HCT116 (cell line): ENCODE data around the gene PKNOX2. TPM values are rescaled to one million over a fixed set of nuclear protein-coding genes. Genes with fewer than 3 reads are reported as not detected.

Experiments used
- ATAC-seq: fragments of 200-7000 bp; cut with Tn5 transposase; 2 replicates; pipeline ENCODE4 v1.9.1; 2020; ENCODE audit warnings: mild to moderate bottlenecking, moderate library complexity
- BruUV-seq: library from RNA; stranded (reverse); fragments of 400-500 nt; replicated peaks from 2 replicates; lab custom pipeline; 2021; lab: Mats Ljungman, UMichigan
- CTCF ChIA-PET: fragments of 300-600 bp; sonication (Branson Sonifier 250); formaldehyde crosslinking; loops from one replicate; lab custom pipeline; 2021; ENCODE audit warnings: antibody characterized with exemption; lab: Charles Lee
- POLR2A ChIA-PET: fragments of 300-600, 350-600 bp; sonication (Branson Sonifier 250); formaldehyde crosslinking; loops from one replicate; lab custom pipeline; 2021; ENCODE audit warnings: antibody characterized with exemption; lab: Charles Lee
- RAD21 ChIA-PET, 2 experiments: fragments of 300-600 bp; sonication (Branson Sonifier 250); formaldehyde crosslinking; loops; one replicate each; lab custom pipeline; 2023; ENCODE audit warnings: low total read pairs in 2 of 2; ENCODE audit not compliant: uncharacterized antibody in 2 of 2, unreplicated experiment in 2 of 2, low non-redundant PET in 1 of 2; lab: Charles Lee
- DNase-seq: peaks from one replicate; pipeline ENCODE4 v3.0.0-alpha.2; 2010; ENCODE audit warnings: low read depth, low spot score
- H2AFZ ChIP-seq: fragments of 200-600 bp; shearing (Covaris generic), sonication (generic); 2 replicates; pipeline ENCODE4 v1.6.1; 2017; ENCODE audit warnings: low read depth, mixed run types, mixed read lengths, antibody characterized with exemption, low read length; ENCODE audit not compliant: poor library complexity, severe bottlenecking
- H3K27ac ChIP-seq: 2 replicates; pipeline ENCODE4 v1.5.1; 2012; ENCODE audit warnings: low read depth, low read length
- H3K27me3 ChIP-seq: fragments of 200-600 bp; sonication (generic); 2 replicates; pipeline ENCODE4 v1.6.1; 2016; ENCODE audit warnings: mixed run types, low read length, mixed read lengths; ENCODE audit not compliant: insufficient read depth
- H3K36me3 ChIP-seq, 2 experiments: fragments of 200-500 bp in 1 of 2; fragments of 200-600 bp in 1 of 2; sonication (Bioruptor generic) in 1 of 2; sonication (generic) in 1 of 2; 2 replicates each; pipeline versions ENCODE4 v1.5.1 to v1.6.1; 2014 to 2016; ENCODE audit warnings: low read length in 2 of 2, inconsistent platforms in 1 of 2, mixed read lengths in 1 of 2, mixed run types in 1 of 2; ENCODE audit not compliant: insufficient read depth in 2 of 2, control insufficient read depth in 1 of 2
- H3K4me1 ChIP-seq, 2 experiments: fragments of 200-600 bp in 1 of 2; sonication (generic) in 1 of 2; 2 replicates each; pipeline versions ENCODE4 v1.5.1 to v1.6.1; 2012 to 2017; ENCODE audit warnings: low read length in 2 of 2, inconsistent platforms in 1 of 2, mild to moderate bottlenecking in 1 of 2, mixed read lengths in 1 of 2, mixed run types in 1 of 2, moderate library complexity in 1 of 2; ENCODE audit not compliant: insufficient read depth in 2 of 2, control insufficient read depth in 1 of 2
- H3K4me2 ChIP-seq: fragments of 200-600 bp; sonication (generic); 2 replicates; pipeline ENCODE4 v1.6.1; 2017; ENCODE audit warnings: mixed run types, low read length, mixed read lengths
- H3K4me3 ChIP-seq, 2 experiments: fragments of 200-600 bp in 1 of 2; sonication (generic) in 1 of 2; replicated peaks in 1 of 2; 2 replicates each; pipeline ENCODE4 v1.5.1; 2011 to 2016; ENCODE audit warnings: low read length in 2 of 2, control low read depth in 1 of 2, low read depth in 1 of 2, mild to moderate bottlenecking in 1 of 2, mixed read lengths in 1 of 2, mixed run types in 1 of 2
- H3K79me2 ChIP-seq: fragments of 200-600 bp; sonication (generic); 2 replicates; pipeline ENCODE4 v1.6.1; 2017; ENCODE audit warnings: mild to moderate bottlenecking, mixed run types, low read length, moderate library complexity, mixed read lengths; ENCODE audit not compliant: insufficient read depth
- H3K9ac ChIP-seq: fragments of 200-600 bp; sonication (generic); 2 replicates; pipeline ENCODE4 v1.6.1; 2016; ENCODE audit warnings: low read length, mixed read lengths
- H3K9me2 ChIP-seq: fragments of 200-600 bp; sonication (generic), shearing (Covaris generic); 2 replicates; pipeline ENCODE4 v1.6.1; 2017; ENCODE audit warnings: mixed run types, mild to moderate bottlenecking, moderate library complexity; ENCODE audit not compliant: insufficient read depth
- H3K9me3 ChIP-seq, 2 experiments: fragments of 200-500 bp in 1 of 2; fragments of 200-600 bp in 1 of 2; sonication (Bioruptor generic) in 1 of 2; sonication (generic) in 1 of 2; 2 replicates each; pipeline ENCODE4 v1.6.1; 2014 to 2017; ENCODE audit warnings: low read length in 2 of 2, mixed read lengths in 2 of 2, inconsistent platforms in 1 of 2, low read depth in 1 of 2, mild to moderate bottlenecking in 1 of 2, mixed run types in 1 of 2, moderate library complexity in 1 of 2; ENCODE audit not compliant: control insufficient read depth in 1 of 2, insufficient read depth in 1 of 2
- H4K20me1 ChIP-seq: fragments of 200-600 bp; sonication (generic), shearing (Covaris generic); 2 replicates; pipeline ENCODE4 v1.6.1; 2017; ENCODE audit warnings: mixed run types, mild to moderate bottlenecking, moderate library complexity; ENCODE audit not compliant: insufficient read depth
- CBX3 ChIP-seq: IDR thresholded peaks from 2 replicates; pipeline ENCODE4 v1.6.1; 2012; ENCODE audit warnings: low read depth
- CEBPB ChIP-seq: IDR thresholded peaks from 2 replicates; pipeline ENCODE4 v1.6.1; 2012; ENCODE audit warnings: low read depth
- CTCF ChIP-seq, 3 experiments: fragments of 200-600 bp in 1 of 3; sonication (generic) in 1 of 3; IDR thresholded peaks in 2 of 3; conservative IDR thresholded peaks in 1 of 3; 2 replicates each; pipeline ENCODE4 v1.5.1; 2012 to 2017; ENCODE audit warnings: low read depth in 2 of 3, low read length in 2 of 3, antibody characterized with exemption in 1 of 3, borderline replicate concordance in 1 of 3, control low read depth in 1 of 3, mild to moderate bottlenecking in 1 of 3, mixed read lengths in 1 of 3, mixed run types in 1 of 3, moderate library complexity in 1 of 3; ENCODE audit not compliant: insufficient read depth in 1 of 3
- EGR1 ChIP-seq: IDR thresholded peaks from 2 replicates; pipeline ENCODE4 v1.6.1; 2012; ENCODE audit warnings: low read depth
- EZH2 ChIP-seq: fragments of 200-600 bp; sonication (generic); IDR thresholded peaks from 2 replicates; pipeline ENCODE4 v1.6.1; 2017; ENCODE audit warnings: antibody characterized with exemption, mixed run types
- EZH2phosphoT487 ChIP-seq: fragments of 200-600 bp; IDR thresholded peaks from 2 replicates; pipeline ENCODE4 v1.6.1; 2018; ENCODE audit warnings: antibody characterized with exemption, borderline replicate concordance
- FOSL1 ChIP-seq: IDR thresholded peaks from 2 replicates; pipeline ENCODE4 v1.6.1; 2012; ENCODE audit warnings: low read depth
- POLR2A ChIP-seq: IDR thresholded peaks from 2 replicates; pipeline ENCODE4 v1.7.0; 2011; ENCODE audit warnings: borderline replicate concordance; ENCODE audit not compliant: insufficient read depth, insufficient read length; ENCODE audit errors: extremely low read depth
- RAD21 ChIP-seq: IDR thresholded peaks from 2 replicates; pipeline ENCODE4 v1.6.1; 2012; ENCODE audit warnings: low read depth, mild to moderate bottlenecking
- REST ChIP-seq: IDR thresholded peaks from 2 replicates; pipeline ENCODE4 v1.6.1; 2012; ENCODE audit warnings: low read depth
- SIN3A ChIP-seq: IDR thresholded peaks from 2 replicates; pipeline ENCODE4 v1.6.1; 2012; ENCODE audit warnings: low read depth
- SRF ChIP-seq: IDR thresholded peaks from 2 replicates; pipeline ENCODE4 v1.6.1; 2012; ENCODE audit warnings: low read depth
- TCF7L2 ChIP-seq: IDR thresholded peaks from 2 replicates; pipeline ENCODE4 v1.7.0; 2011; ENCODE audit warnings: borderline replicate concordance, inconsistent platforms; ENCODE audit not compliant: insufficient read depth, insufficient read length; ENCODE audit errors: extremely low read depth
- YY1 ChIP-seq: IDR thresholded peaks from 2 replicates; pipeline ENCODE4 v1.6.1; 2011; ENCODE audit warnings: low read length, low read depth, moderate library complexity, mild to moderate bottlenecking; ENCODE audit not compliant: insufficient replicate concordance; ENCODE audit errors: extremely low read depth
- ZFX ChIP-seq: fragments of 450-650 bp; IDR thresholded peaks from 2 replicates; pipeline ENCODE4 v1.6.1; 2017
- ZNF274 ChIP-seq: fragments of 200-500 bp; sonication (Bioruptor generic); IDR thresholded peaks from 2 replicates; pipeline ENCODE4 v1.6.1; 2014; ENCODE audit warnings: mild to moderate bottlenecking, low read depth, low read length, inconsistent platforms
- intact Hi-C: fragments of 100-400 bp; cut with micrococcal nuclease; formaldehyde crosslinking; loops from 2 replicates; pipeline ENCODE4 v1.10.0; 2022
- total RNA-seq: library from RNA; stranded (reverse); gene quantifications from one replicate; pipeline ENCODE4 v1.2.1, GENCODE V29; 2021; ENCODE audit not compliant: unreplicated experiment
- TF ChIP-seq, protein P1 (sequence below): IDR thresholded peaks from 2 replicates; pipeline ENCODE4 v1.6.1; 2012
- TF ChIP-seq, protein P2 (sequence below): IDR thresholded peaks from 2 replicates; pipeline ENCODE4 v1.6.1; 2011; ENCODE audit warnings: mild to moderate bottlenecking, low read length, moderate library complexity; ENCODE audit not compliant: insufficient replicate concordance; ENCODE audit errors: extremely low read depth

PKNOX2 gene
- total RNA-seq, 1 experiment from 2014 or later = 0.20 TPM

DNA sequence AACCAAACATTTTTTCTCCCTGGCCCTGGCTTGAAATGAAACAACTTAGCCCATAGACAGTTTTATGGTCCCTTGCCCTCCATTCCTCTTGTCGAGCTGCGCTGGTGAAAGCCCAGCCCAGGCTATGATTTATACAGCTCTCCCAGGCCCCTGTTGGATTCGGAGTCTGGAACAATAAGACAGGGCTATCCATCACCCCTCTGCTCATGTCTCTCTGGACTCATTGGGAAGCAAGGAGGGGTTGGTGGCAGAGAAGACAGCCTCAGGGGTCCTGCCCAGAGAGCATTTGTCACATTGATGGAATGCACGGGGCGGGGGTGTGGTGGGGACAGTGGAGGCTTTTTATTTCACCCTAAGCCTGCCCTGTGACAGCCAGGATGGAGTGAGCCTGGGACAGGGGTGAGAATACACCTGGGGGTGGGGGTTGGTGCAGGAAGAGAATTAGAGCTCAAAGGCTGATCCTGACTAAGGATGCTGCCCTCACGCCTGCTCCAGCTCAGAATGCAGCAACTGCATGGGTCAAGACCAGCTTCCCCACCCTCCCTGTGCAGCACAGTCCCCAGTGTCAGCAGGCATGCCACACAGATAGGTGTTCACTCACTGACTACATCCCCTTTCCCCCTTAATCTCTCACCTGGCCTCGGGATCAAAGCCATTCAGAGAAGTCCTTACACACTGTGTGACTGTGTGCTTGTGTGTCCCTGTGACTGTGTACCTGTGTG, 10.0 kb upstream of the PKNOX2 start:
- no peak overlapping the region for H3K4me2 ChIP-seq
- no peak overlapping the region for H2AFZ ChIP-seq
- no peaks in the 10 kb centered on the region for H3K36me3 ChIP-seq
- H3K27me3 ChIP-seq = no peaks in the 10 kb centered on the region
- no peak for TF ChIP-seq CEBPB
- TF ChIP-seq SIN3A = no peak
- no peak for TF ChIP-seq EGR1
- TF ChIP-seq, protein P1, sequence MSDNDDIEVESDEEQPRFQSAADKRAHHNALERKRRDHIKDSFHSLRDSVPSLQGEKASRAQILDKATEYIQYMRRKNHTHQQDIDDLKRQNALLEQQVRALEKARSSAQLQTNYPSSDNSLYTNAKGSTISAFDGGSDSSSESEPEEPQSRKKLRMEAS = no peak
- TF ChIP-seq POLR2A = no peak
- TF ChIP-seq, protein P2, sequence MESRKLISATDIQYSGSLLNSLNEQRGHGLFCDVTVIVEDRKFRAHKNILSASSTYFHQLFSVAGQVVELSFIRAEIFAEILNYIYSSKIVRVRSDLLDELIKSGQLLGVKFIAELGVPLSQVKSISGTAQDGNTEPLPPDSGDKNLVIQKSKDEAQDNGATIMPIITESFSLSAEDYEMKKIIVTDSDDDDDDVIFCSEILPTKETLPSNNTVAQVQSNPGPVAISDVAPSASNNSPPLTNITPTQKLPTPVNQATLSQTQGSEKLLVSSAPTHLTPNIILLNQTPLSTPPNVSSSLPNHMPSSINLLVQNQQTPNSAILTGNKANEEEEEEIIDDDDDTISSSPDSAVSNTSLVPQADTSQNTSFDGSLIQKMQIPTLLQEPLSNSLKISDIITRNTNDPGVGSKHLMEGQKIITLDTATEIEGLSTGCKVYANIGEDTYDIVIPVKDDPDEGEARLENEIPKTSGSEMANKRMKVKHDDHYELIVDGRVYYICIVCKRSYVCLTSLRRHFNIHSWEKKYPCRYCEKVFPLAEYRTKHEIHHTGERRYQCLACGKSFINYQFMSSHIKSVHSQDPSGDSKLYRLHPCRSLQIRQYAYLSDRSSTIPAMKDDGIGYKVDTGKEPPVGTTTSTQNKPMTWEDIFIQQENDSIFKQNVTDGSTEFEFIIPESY = no peak
- no peak for TF ChIP-seq ZFX
- TF ChIP-seq ZNF274 = no peak
- no peak for TF ChIP-seq YY1
- no peak for TF ChIP-seq CTCF (IDR thresholded peaks at IDR 0.05 in 2 of 3, conservative IDR thresholded peaks at IDR 0.05 in 1 of 3; ENCODE audit: borderline replicate concordance in 1 of 3, insufficient read depth in 1 of 3, low read depth in 2 of 3, low read length in 2 of 3)
- TF ChIP-seq TCF7L2 = no peak
- no peak for TF ChIP-seq FOSL1
- TF ChIP-seq SRF = no peak
- no peak for TF ChIP-seq RAD21
- no peak for TF ChIP-seq EZH2phosphoT487
- no peak for TF ChIP-seq CBX3
- no peak for TF ChIP-seq REST
- no peak for TF ChIP-seq EZH2
- H3K4me3 ChIP-seq = no peak overlapping the region
- no peaks in the 10 kb centered on the region for H3K9me2 ChIP-seq
- H3K9ac ChIP-seq = no peak overlapping the region
- ChIA-PET CTCF (no interaction called here), RAD21 (no interaction called here), POLR2A (no interaction called here)
- H3K79me2 ChIP-seq = no peaks in the 10 kb centered on the region
- DNase-seq (no peak), ATAC-seq (0 out of 2 replicates have a peak, but pooled peaks have one; percentile 22)
- BruUV-seq = no TSS peak
- no peaks in the 10 kb centered on the region; a peak in 1 of 4 replicates for H3K9me3 ChIP-seq
- H3K27ac ChIP-seq = no peak overlapping the region
- H4K20me1 ChIP-seq = no peaks in the 10 kb centered on the region
- no peaks in the 10 kb centered on the region for H3K4me1 ChIP-seq
- intact Hi-C loops = no loop called here
